CD4-positive, alpha-beta T cell treated with Interleukin-2 at 100 ng/mL for 4 hours (primary cell): Measurements from ENCODE around the gene LMX1B.
"Not testable (repeated sequence)": the region's sequence is repeated elsewhere in the genome, so short reads cannot be mapped to it uniquely, and the experiment has no call there.

Experiments used
- DNase-seq: peaks from one replicate; pipeline ENCODE4 v3.0.0-alpha.2; 2020; ENCODE audit warnings: low spot score

The LMX1B gene

DNA sequence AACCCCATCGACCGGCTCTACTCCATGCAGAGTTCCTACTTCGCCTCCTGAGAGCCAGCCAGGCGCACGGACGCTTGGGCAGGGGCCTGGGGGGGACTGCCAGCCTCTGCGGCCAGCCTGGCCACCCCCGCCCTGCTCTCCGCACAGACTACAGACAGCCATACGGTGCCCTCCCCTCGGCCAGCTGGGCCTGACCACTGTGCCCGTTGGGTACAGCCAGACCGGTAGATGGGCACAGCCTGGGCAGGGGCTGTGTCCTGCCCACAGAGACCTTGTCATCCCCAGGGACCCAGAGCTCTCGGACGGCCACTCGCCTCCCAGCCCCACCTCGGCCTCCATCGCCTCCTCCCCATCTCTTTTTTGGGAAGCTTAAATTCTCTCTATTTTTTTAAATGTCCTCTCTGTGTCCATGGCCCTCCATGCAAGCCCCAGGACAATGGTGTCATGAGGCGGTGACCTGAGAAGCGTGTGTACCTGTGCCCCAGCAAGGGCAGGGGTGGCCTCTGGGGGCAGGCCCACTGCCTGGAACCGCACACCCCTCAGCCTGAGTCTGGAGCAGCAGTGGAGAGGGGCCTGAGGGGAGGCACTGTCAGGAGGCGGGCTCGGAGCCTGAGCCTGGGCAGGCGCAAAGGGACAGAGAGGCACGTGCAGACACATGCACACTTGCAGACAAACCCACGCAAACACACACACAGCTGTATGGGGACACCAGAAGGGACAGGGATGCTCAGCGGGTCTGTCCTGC is 82.8 kb downstream of the LMX1B start:
- no peak for DNase-seq

DNA sequence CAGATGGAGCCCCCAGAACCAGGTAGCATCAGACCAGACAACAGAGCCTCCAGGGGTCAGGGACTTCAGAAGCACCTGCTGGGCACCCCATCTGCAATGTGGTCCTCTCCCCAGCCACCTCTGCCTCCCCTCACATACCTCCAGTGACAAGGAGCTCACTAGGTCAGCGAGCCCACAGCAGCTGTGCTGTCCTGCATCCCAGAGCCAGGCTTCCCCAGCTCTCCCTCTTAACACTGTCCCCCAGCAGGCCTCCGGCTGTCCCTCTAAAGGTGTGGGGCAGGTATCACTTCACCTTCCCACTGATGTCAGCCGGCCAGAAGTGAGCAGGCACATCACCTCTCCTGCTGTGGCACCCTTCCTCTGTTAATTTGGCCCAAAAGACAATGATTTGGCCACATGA is 83.6 kb downstream of the LMX1B start:
- no peak for DNase-seq

DNA sequence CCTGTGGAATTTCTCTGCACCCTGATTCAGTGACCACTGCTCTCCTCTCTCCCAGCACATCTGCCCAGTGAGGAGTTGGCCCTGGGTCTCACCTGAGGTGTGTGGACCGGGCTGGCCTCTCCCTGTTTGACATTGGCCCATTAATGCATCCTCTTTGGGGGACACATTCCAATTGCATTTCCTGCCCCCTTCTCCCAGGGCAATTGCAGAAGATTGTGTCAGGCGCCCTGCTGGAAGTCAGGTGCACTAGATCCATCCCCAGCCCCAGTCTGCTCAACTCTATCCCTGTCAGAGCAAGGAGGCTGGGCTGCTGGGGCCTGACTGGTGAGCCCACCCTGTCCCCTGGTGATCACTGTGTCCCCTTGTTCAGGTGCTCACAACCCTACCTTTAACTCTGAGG is 84.5 kb downstream of the LMX1B start:
- DNase-seq: no peak

DNA sequence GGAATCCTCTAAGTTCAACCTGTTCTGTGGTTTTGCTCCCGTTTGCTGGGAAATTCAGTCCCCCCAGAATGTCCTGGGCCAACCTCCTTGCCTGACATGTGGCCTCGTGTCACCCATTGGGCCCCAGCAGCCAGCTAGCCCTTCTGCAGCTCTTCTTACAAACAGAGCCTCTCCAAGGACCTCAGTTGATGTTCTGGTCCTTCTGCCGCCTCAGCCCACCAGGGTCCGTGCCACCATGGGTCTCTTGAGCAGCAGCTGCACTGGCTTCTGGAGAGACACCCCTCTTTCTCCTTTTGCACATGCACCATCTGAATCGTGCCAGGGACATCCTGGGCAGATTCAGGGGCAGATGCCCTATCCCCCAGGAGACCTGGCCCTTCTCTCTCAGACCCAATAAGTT is 85.0 kb downstream of the LMX1B start:
- DNase-seq: no peak

DNA sequence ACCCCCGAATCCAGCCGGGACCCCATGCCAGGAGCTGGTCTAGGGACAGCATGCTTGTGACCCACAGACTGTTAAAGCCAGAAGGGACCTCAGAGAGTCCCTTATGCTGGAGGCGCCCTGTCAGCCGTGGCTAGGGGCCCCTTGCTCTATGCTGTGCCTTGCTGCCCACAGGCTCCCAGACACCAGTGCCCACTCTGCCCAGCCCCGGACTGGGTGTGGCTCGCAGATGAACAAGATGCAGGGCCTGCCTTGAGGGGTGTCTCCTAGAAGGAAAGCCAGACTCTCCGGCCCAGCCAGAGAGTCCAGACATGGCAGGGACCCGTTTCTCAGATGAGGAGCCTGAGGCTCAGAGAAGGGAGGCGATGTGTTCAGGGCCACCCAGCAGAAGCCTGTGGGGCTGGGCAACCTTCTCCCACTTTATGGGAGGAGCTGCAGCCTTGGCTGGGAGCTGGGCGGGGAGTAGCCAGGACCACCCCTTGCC is 85.7 kb downstream of the LMX1B start:
- no peak for DNase-seq

DNA sequence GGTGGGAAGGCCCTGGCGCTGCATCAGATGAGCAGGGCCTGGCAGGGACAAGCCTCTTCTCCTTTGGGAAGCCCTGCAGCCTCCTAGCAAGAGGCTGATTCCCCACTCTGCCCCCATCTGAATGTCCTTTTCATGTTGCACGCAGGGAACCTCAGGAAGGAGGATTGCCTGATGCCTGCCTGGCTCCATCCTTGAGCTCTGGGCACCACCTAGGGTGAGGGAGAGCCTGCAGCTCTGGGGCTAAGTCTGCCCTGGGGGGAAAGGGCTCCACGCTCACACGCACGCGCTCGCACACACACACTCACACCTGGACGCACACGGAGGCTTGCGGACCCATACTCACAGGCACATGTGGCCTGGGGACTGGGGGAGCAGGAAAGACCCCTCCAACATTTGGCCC is 86.6 kb downstream of the LMX1B start:
- DNase-seq: no peak

DNA sequence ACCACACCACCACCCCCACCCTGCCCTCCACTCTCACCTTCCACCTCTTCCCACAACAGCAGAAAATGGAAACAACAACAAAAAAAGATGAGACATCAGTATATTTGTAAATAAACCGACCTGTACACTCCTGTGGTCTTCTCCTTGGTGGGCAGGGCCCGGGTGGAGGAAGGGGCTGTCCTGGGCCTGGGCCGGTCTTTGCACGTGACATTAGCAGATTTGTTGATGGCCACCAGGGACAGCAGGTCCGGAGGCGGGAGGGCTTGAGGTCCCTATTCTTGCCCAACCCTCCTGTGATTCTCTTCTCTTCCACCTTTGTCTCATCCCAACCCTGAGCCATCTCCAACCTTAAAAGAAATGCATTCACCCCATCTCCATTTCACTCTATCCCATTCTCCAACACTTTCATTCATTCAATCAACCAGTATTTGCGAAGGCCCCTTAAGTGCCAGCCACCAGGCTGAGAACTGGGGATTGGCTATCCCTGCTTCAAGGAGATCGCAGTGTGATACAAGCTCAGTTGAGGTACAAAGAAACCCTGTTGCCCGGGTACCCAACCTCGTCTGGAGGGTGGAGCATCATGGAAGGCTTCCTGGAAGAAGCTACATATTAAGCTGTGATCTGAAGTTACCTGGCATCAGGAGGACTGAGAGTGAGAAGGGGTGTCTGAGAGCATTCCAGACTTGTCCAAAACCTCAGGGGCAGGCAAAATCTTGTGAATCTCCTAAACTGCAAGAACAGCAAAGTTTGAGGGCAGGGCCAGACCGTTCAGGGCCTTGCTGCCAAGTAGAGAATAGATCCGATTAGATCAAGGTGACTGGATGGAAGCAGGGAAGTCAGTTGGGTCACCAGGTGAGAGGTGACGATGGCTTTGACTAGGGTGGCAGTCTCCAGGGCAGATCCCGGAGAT is 87.4 kb downstream of the LMX1B start:
- DNase-seq: no peak

DNA sequence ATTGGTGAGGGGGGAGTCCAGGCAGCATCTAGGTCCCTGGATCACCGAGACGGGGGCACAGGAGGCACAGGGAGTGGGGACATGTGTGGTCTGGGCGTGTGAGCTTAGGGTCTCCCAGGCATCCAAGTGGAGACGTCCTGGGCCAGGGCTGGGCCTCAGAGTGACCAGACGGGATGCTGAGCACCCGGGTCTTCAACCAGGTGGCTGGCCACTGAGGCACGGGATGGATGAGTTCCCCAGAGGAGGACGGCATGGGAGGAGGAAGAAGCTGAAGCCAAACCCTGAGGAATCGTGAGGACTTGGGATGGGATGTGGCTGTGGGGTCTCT is 88.0 kb downstream of the LMX1B start:
- DNase-seq: no peak

DNA sequence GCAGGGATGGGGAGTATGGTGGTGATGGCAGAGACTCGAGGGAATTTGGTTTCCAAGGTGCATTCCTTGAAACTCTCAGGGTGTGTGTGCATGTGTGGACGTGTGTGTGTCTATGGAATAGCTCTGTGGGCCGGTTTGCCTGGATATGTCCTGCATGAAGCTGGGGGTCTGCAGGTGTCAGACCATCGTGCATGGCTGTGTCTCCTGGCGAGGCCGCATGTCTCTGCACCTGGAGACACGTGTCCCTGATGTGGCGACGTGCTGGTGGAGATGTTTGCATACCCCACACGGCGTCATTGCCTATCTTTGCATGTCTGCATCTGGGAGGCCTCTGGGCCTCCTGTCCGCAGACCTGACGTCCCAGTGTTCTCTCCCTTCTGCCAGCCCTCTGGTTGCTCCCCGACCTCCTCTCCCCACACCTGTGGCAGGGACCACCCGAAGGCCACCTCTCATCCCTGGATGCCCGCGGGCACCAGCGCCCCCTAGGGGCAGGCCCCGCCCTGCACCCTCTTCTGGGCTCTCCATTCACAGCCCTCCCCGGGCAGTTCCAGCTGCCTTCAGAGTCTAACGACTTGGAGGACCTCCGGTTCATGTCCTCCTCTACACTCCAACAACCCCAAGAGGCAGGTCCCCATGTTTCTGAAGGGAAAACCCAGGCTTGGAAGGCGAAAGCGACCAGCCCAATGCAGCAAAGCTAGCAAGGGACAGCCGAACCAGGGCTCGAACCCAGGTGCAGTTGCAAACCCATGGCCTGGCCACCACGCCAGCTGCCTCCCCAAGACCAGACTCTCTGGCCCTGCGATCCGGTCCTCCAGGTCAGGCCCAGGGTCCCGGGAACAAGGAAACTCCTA is 88.6 kb downstream of the LMX1B start:
- peak; percentile 21 for DNase-seq

DNA sequence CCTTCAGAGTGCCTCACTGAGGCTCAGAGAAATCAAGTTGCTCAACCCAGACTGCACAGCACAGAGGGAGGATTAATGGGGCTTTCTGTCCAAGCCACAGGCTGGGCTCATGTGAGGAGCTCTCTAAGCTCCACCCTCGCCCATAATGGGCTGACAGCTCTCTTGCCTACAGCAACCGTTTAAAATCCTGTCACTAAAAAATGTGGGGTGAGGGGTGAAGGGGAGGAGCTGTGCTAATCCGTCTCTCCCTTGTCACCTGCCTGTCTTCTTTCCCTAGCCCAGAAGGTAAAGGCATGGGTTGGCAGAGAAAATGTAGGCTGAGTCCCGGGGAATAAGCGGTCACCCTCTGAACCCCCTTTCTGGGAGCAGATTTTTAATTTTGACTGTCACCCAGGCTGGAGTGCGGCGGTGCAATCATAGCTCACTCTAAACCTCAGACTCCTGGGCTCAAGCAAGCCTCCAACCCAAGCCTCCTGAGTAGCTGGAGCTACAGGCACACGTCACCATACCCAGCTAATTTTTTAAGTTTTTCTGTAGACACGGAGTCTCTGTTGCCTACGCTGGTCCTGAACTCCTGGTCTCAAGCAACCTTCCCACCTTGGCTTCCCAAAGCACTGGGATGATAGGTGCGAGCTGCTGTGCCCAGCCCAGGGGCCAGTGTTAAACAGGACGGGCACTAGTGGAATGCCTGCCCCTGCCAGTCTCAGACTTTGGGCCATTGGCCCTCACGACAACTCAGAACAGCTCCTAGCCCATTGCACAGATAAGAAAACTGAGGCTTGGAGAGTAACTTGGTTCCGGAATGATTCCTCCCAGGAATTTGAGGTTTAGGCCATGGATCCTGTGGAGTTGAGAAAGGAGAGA is 89.5 kb downstream of the LMX1B start:
- DNase-seq: no peak

DNA sequence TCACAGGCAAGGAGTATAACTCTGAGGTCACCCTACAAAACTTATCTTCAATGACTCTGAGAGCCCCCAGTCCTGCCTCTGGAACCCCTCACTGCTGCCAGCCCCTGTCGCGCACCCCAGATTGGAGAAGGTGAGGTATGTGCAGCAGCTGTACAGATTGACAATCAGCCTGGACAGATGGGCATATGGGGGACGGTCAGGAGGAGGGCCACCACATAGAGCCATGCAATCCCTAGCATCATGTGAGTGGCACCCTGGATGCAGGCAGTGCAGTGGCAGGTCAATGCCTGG is 90.1 kb downstream of the LMX1B start:
- no peak for DNase-seq

DNA sequence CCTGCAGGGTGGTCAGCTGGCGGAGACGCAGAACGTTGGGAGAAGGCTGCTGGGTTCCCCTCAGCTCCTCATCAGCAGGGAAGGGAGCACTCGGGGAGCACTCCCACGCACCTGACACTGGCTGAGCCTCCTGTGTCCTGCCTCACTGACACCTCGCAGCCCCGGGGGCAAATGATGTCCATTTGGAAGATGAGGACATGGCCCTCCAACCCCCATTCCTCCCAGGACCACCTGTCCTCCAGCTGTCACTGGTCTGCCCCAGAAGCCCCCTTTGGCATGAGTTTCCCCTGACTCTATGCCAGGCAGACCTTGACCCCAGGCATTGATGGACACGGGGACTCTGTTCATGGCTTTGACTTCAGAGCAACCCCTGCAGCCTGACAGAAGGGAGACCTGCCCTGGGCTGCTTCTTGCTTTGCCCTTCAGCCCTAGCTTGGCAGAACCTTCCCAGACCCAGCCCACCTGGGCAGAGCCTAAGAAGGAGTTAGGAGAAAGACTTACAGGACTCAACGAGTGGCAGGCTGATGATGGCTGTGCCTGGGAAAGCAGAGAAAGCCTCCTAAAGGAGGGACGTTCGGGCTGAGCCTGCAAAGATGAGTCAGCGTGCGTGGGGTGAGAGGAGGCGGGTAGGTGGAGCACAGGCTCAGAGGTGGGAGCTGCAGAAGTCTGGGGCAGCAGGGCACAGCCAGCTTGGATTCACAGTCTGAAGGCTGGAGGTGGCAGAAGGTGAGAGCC is 90.6 kb downstream of the LMX1B start:
- DNase-seq: no peak

DNA sequence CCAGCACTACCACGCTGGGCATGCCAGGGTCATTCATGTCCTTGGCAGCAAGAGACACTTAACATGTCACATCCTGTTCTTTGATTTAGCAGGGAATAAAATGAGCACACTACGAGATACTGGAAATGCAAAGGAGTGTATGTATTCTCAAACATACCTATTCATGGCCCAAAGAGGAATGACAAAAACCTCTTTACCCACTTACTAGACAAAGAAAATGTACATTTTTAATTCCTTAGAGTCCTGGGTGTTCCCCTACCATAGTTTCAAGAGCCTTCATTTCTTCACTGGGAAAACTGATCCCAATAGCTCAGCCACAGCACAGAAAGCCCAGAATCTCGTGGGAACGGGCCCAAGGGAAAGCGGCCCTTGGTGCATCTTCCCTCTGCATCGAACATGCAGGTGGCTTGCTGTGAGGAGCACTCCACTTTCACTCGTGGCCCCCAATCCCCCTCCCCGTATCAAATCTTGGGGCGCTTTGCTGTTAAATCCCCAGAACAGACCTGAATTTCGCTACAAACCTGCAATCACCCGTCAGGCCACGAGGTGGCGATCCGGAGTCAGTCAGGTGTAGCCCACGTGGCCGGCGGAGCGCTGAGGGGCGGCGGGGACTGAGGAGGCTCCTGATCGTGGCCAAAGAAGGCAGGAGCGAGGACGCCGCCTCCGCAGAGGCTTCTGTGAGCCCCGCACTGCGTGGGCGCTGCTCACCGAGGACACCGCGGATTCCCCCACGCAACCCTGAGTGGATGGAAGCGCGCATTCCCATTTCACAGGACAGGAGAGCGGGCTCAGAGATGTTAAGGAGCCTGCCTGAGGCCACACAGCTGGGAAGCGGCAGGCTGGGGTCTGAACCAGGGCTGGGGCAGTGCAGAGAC is 91.4 kb downstream of the LMX1B start:
- DNase-seq: peak; percentile 87

DNA sequence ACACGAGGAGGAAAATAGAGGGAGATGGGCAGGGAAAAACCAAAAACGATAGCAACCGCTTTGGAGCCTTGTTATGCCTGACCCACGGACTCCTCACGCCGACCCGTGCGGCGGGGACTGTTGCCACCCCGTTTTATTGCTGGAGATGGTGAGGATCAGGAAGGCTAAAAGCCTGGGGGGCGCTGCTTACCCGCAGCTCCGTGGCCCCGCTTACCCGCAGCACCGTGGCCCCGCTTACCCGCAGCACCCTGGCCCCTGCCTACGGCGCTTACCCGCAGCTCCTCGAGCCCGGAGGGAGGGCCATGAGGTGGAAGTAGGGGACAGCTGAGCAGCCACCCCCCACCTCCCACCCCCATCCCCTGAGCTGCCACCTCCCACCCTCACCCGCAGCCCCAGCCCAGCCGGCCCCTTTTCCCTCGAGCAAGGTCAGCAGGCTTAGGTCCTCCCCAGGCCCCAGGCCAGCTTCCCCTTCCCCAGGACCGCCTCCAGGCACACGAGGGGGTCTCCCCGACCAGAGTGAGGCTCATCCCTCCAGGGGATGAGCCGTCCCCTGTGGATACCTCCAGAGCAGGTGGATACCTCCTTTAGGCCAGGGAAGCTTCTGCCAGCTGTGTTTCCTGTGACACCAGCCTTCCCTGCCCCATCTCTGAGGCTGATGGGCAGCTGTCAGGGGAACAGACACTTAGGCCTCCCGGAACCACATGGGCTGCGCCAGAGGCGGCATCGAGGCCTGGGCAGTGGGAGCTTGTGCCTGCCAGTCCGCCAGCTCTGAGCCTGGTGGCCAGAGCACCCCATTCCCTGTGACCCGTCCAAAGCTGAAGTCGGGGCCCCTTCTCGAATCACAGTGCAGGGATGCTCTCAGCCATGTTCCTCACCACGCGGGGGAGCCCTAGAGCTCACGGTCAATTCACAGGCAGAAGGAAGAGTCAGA is 92.3 kb downstream of the LMX1B start:
- peak; percentile 76 for DNase-seq

DNA sequence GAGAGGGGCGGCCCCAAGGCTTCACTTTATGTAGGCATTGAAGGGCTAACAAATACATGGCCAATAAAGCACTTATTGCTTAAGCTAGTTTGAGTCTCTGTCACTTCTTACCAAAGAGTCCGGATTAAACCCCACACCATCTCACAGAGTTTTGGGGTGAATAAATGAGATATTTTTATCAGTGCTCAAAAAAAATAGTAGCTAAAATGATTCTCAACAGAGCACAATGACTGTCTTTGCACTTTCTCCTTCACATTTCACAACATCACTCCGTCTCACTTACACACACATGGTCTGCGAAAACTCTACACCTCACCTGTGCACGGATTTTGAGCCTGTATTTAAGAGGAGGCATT is 92.9 kb downstream of the LMX1B start:
- DNase-seq: no peak

DNA sequence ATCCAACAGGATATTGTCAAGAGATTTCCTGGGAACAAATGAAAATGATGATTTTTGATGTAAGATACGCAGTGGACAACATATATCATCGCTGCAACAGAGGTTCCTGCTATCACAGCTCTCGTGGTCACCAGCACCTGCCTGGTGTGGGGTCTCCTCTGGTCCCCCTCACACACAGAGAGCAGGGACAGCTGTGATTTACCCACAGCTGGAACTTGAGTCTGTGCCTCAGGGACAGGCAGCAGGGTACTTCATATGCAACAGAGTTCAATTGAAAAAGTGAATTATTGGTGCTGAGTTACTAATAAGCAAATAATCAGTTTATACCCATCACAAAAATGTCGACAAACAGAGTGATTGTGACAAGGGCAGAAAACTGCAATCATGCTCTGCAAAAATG is 93.4 kb downstream of the LMX1B start:
- DNase-seq: no peak

DNA sequence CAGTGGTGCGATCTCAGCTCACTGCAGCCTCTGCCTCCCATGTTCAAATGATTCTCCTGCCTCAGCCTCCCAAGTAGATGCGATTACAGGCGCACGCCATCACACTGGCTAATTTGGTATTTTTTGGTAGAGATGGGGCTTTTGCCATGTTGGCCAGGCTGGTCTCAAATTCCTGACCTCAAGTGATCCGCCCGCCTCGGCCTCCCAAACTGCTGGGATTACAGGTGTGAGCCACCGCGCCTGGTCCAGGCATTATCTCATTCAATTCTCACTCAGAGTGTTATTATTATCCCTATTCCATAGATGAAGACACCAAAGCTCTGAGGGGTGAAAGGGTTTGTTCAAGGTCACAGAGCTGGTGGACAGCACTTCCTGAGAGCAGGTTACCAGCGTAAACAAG is 94.0 kb downstream of the LMX1B start:
- DNase-seq: not testable (repeated sequence)

DNA sequence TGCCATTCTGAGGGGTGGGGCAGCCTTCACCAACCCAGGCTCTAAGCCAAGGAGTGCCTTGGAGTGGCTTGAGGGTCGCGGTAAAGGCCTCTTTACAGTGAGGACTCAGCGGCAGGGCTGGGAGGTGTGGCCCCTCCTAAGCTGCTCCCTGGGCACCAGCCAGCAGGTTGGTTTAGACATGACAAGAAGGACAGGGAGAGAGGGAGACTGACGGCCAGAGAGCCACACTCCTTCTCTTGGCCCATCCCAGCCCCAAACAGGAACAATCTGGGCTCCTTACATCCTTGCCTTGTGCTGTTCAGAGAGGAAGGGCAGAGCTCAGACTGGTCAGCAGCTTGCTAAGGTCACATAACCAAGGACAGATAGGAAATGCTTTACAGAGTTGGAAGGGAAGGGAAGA is 94.5 kb downstream of the LMX1B start:
- DNase-seq: no peak

DNA sequence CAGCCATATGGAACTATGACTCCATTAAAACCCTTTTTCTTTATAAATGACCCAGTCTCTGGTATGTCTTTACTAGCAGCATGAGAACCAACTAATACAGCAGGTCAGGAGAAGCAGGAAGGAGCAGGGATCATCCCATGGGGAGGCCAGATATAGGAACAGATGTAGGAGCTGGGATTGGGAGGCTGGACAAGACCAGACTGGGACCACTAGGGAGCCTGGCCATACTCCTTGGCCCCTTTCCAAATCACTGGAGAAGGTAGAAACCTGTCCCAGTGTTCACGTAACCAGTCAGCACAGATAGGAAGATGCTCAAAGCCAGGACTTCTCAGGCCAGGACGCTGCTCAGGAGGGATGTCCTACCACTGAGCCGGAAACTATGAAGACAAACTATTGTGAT is 95.5 kb downstream of the LMX1B start:
- DNase-seq: no peak
